NCI-H146 (cell line): ENCODE results near the gene FGGY.
"Not testable (repeated sequence)": the region's sequence is repeated elsewhere in the genome, so short reads cannot be mapped to it uniquely, and the experiment has no call there.

ENCODE experiments used
- DNase-seq: peaks from one replicate; lab custom pipeline; 2025; lab: John Stamatoyannopoulos, UW

Gene FGGY

GRCh38 chr1:59443310-59443709, 146.4 kb downstream of the FGGY start:
- no peak for DNase-seq

DNA sequence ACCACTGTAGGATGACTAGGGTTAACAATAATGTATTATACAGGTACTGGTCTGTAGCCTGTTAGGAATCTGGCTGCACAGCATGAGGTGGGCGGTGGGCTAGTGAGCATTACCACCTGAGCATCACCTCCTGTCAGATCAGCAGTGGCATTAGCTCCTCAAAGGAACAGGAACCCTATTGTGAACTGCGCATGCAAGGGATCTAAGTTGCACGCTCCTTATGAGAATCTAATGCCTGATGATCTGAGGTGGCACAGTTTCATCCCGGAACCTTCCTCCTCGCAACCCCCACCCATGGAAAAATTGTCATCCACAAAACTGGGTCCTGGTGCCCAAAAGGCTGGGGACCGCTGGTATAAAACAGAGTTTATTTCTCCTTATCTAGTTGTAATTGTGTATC, 147.6 kb downstream of the FGGY start:
- DNase-seq = no peak

DNA sequence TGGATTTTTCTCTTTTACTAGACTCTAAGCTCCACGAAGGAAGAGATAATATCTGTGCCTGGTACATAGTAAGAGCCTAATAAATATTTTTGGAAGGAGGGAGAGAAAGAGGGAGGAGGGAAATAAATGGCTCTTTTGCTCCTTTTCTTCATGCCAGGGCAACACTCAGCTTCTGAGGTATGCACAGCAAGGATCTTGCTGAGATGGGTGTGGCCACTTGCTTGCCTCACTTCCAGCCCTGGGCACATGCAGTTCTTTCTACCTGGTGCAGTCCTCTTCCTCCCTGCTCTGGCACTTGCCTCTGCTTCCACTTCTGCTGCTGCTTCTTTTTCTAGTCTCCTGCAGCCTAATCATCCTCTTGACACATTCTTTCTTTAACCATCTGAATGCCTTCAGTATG, 148.1 kb downstream of the FGGY start:
- DNase-seq = no peak

GRCh38 chr1:59446257-59446901, 149.5 kb downstream of the FGGY start:
- DNase-seq = no peak

DNA sequence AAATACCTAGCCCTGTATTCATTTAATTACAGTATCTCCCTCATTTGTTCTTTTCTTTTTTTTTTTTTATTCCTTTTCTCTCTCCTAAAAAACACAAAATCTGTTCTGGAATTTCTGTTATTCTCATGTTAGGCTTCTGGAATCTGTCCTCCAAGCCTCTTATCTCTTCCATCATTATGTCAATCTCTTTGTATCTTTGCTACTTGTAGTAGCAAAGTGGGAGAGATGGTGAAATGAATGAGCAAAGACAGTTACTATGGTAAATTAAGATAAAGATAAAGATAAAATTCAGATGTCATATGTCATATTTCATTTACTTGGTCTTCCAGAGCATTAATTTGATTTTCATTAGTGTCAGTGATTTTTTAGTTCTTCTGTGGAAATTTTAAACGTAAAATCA, 155.1 kb downstream of the FGGY start:
- DNase-seq = no peak

DNA sequence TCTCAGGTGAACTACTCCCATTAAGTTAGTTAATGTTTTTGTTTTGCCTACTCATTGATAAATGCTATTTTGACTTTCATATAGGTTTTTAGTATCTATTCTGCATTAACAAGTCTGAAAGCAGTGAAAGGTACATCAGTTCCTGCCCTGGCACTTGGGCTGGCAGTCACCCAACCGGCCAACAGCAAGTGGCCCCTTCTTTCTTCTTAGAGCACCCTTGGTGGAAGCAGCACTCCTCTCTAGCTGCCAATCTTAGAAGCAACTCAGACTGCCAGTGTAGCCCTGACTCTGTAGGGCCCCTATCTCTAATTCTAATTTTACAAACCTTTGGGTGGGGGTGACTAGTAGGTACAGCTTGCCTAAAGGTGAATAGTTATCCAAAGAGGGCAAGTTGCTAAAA, 155.7 kb downstream of the FGGY start:
- no peak for DNase-seq

GRCh38 chr1:59453297-59453968, 156.5 kb downstream of the FGGY start:
- no peak for DNase-seq

- no peak for DNase-seq
Measured at GRCh38 chr1:59455206-59455605, 158.3 kb downstream of the FGGY start.

GRCh38 chr1:59457786-59458185, 160.9 kb downstream of the FGGY start:
- DNase-seq = no peak

DNA sequence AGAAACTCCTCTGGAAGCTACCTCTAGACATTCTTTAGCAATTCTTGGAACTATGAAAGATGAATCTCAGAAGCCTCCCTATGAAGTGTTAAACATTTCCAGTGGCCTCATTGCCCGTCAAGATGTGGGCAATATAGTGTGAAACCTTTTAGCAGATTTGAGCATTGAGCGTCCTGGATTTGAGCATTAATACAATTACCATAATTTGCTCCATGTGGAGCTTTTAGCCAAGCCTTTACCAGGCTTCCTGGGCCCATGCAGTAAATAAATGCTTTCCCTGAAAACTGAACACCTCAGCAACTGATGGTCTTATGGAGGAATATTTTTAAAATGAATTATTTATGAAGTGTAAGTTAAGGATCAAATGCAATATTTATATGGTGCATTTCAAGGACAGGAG, 162.0 kb downstream of the FGGY start:
- DNase-seq = no peak

DNA sequence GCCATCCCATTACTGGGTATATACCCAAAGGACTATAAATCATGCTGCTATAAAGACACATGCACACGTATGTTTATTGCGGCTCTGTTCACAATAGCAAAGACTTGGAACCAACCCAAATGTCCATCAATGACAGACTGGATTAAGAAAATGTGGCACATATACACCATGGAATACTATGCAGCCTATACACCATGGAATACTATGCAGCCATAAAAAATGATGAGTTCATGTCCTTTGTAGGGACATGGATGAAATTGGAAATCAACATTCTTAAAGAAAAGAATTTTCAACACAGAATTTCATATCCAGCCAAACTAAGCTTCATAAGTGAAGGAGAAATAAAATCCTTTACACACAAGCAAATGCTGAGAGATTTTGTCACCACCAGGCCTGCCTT, 166.0 kb downstream of the FGGY start:
- DNase-seq = not testable (repeated sequence)

DNA sequence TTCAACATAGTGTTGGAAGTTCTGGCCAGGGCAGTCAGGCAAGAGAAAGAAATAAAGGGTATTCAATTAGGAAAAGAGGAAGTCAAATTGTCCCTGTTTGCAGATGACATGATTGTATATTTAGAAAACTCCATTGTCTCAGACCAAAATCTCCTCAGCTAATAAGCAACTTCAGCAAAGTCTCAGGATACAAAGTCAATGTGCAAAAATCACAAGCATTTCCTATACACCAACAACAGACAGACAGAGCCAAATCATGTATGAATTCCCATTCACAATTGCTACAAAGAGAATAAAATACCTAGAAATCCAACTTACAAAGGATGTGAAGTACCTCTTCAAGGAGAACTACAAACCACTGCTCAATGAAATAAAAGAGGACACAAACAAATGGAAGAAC, 168.6 kb downstream of the FGGY start:
- not testable (repeated sequence) for DNase-seq

- no peak for DNase-seq
Measured at GRCh38 chr1:59468828-59469428, 172.0 kb downstream of the FGGY start.

- not testable (repeated sequence) for DNase-seq
Measured at GRCh38 chr1:59471991-59472570, 175.2 kb downstream of the FGGY start.

GRCh38 chr1:59473831-59474230, 176.9 kb downstream of the FGGY start:
- no peak for DNase-seq

DNA sequence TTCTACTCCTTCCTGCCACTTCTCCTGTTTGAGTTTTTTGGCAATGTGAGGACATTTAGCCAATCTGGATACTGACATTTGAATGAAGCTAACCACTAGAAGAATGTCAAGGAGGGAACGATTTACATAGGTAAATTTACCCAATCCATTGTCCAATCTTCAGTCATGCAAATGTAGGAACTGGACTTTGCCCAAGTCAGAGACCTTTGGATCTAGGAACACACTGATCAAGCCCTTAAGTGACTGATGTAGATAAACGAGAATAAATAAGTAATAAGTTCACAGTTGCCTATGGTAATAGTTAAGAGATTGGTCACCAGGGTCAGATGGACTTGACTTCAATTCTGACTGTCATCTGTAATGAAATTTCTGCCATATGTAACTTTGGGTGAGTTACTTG, 177.6 kb downstream of the FGGY start:
- DNase-seq = no peak

DNA sequence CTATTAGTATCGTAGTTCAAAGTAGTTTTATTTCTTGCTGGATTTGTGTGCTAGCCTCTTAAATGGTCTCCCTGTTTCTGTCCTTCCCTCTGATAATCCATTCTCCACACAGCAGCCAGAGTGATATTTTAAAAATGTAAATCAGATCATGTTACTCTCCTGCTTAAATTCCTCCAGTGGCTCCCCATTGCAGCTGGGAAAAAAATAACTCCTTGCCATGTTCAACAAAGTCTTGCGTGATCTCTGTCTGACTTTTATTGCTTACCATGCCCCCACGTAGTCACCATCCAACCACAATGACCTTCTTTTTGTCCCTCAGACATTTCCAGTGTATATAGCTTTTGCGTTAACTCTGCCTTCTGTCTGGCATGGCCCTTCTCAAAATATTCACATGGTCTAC, 178.8 kb downstream of the FGGY start:
- DNase-seq = no peak

DNA sequence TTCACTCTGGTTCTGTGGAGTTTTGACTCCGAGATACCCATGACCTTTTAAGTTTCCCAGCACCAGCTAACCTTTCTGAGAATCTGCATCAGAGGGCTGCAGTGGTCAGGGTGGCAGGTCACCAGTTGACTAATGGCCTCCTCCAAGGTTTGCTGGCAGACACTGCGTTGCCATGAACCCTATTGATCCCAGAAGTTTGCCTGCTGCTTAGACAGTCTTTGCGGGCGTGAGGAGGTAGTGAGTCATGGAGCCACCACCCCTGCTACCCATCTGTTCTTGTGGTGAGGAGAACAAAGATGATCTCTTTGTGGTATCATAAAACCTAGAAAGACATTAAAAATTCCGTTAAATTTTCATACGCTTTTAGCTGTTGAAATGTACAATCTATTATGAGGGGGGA, 180.4 kb downstream of the FGGY start:
- DNase-seq = no peak

DNA sequence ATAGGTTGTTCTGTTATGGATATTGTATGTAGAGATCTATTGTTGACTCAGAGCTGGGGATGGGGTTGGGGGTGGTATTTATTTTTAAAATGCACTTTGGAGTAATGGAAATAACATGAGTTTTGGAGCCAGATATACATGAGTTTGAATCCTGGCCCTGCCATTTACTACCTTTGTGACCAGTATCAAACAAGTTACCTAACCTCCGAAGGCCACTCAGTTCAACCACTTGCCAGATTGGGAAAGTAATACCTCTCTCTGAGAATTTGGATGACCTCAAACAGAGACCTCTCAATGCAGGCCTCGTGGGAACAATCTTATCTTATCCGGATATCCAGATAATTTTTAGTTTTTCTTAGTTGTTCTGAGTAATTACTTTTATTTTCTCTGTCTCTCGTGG, 181.0 kb downstream of the FGGY start:
- DNase-seq = no peak

GRCh38 chr1:59478822-59479221, 181.9 kb downstream of the FGGY start:
- DNase-seq = no peak

DNA sequence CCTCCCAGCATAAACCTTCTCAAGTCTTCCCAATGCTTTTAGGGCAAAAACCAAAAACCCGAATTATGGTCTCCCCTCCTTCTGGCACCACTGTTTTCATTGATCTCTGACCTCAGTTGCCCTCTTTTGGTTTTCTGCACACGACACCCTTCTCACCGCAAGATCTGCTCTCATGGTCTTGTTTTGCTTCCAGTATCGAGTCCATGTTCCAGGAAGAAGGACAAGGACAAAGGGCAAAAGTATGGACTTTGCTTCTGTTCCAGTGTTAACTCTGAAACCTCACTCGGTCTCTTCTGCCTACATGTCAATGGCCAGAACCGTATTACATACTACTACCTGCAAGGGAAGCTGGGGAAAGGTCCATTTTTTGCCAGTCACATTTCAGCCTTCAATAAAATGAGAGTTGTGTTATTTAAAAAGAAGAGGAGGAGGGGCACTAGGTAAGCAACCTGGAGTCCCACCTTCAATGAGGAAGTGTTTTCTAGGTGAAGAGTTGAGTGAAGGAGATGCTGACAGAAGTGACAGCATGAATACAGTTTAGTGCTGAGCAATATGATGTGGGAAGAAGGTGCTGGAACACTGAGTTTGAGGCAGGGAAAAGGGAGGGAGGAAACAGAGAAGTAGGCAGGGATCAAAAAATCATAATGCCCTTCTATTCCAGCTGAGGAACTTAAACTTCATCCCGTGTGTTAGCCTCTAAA, 183.4 kb downstream of the FGGY start:
- no peak for DNase-seq

DNA sequence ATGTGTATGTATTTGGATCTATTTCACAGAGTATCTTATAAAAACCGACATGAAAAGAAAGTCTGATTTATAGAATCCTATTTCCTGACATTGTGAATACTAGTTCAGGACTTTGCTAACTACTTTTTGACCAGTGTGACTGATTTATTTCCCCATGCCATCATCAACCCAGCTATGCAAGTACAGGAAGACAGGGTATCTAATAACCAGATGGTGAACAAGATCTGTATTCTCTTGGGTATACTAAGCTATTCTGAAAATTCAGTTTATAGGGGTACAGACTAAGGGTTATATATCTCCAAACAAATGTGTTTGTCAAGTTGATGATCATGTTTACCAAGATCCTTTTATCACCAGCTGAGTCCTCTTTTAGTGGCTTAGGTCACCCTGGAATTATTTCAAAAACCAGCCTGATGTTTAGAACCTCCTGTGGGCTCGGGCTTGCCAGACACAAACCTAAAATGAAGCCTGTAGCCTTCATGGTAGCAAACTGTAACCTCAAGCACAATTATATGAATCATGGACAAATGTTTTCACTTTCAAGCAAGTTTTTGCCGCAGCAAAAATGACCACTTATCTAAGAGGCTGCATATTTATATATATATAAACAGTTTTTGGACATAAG, 185.1 kb downstream of the FGGY start:
- no peak for DNase-seq
